DND-41 (cell line): ENCODE data around the gene CRISPLD2.

Experiments used
- ATAC-seq: fragments of 200-7000 bp; cut with Tn5 transposase; 3 replicates; pipeline ENCODE4 v1.9.1; 2021; ENCODE audit warnings: low read depth; ENCODE audit not compliant: insufficient read depth
- DNase-seq: peaks from one replicate; pipeline ENCODE4 v3.0.0-alpha.2; 2020
- H2AFZ ChIP-seq: 2 replicates; pipeline ENCODE4 v1.6.0; 2012; ENCODE audit warnings: low read depth, low read length
- H3K27ac ChIP-seq: 2 replicates; pipeline ENCODE4 v1.5.1; 2012; ENCODE audit warnings: low read length, inconsistent platforms
- H3K27me3 ChIP-seq: fragments of 200-600 bp; sonication (generic); 2 replicates; pipeline ENCODE4 v1.6.0; 2012; ENCODE audit warnings: low read length, mild to moderate bottlenecking, inconsistent platforms; ENCODE audit not compliant: insufficient read depth, poor library complexity
- H3K36me3 ChIP-seq: 2 replicates; pipeline ENCODE4 v1.5.1; 2012; ENCODE audit warnings: low read length, inconsistent platforms; ENCODE audit not compliant: insufficient read depth
- H3K4me1 ChIP-seq: 2 replicates; pipeline ENCODE4 v1.5.1; 2012; ENCODE audit warnings: mild to moderate bottlenecking, low read length; ENCODE audit not compliant: insufficient read depth
- H3K4me2 ChIP-seq: 2 replicates; pipeline ENCODE4 v1.6.0; 2012; ENCODE audit warnings: mild to moderate bottlenecking, moderate library complexity, low read length, inconsistent platforms; ENCODE audit not compliant: insufficient read depth
- H3K4me3 ChIP-seq, 2 experiments: fragments of 200-600 bp in 1 of 2; shearing (Covaris generic) in 1 of 2; 2 replicates each; pipeline ENCODE4 v1.5.1; 2012 to 2016; ENCODE audit warnings: inconsistent platforms in 2 of 2, low read length in 2 of 2, mild to moderate bottlenecking in 2 of 2, low read depth in 1 of 2, moderate library complexity in 1 of 2
- H3K79me2 ChIP-seq: 2 replicates; pipeline ENCODE4 v1.6.0; 2012; ENCODE audit warnings: low read length, inconsistent platforms; ENCODE audit not compliant: insufficient read depth
- H3K9ac ChIP-seq: 2 replicates; pipeline ENCODE4 v1.6.0; 2012; ENCODE audit warnings: low read depth, mild to moderate bottlenecking, inconsistent platforms, low read length, moderate library complexity
- H3K9me3 ChIP-seq: 2 replicates; pipeline ENCODE4 v1.5.1; 2012; ENCODE audit warnings: low read length, moderate library complexity, mild to moderate bottlenecking, inconsistent platforms; ENCODE audit not compliant: insufficient read depth, severe bottlenecking
- H4K20me1 ChIP-seq: 2 replicates; pipeline ENCODE4 v1.6.0; 2012; ENCODE audit warnings: low read length; ENCODE audit not compliant: insufficient read depth
- EZH2 ChIP-seq: IDR thresholded peaks from 3 replicates; pipeline ENCODE4 v1.6.1; 2012; ENCODE audit warnings: borderline replicate concordance, low read depth, mild to moderate bottlenecking, moderate library complexity, low read length, inconsistent platforms; ENCODE audit not compliant: severe bottlenecking
- TF ChIP-seq, protein P1 (sequence below): IDR thresholded peaks from 2 replicates; pipeline ENCODE4 v1.5.1; 2012; ENCODE audit warnings: borderline replicate concordance, low read length, moderate library complexity, mild to moderate bottlenecking; ENCODE audit not compliant: poor library complexity, severe bottlenecking; ENCODE audit errors: extremely low read depth

Gene CRISPLD2

GRCh38 chr16:84842516-84843148 lies 22.8 kb downstream of the CRISPLD2 start:
- H3K27ac ChIP-seq = no peak overlapping the region
- H3K79me2 ChIP-seq = no peaks in the 10 kb centered on the region
- no peak for DNase-seq
- no peak for ATAC-seq
- H3K4me2 ChIP-seq = no peak overlapping the region
- H4K20me1 ChIP-seq = peaks cover 8% of the 10 kb centered on the region; the same call in 1 of the 2 replicates
- H3K9me3 ChIP-seq = no peaks in the 10 kb centered on the region
- H3K9ac ChIP-seq = no peak overlapping the region
- no peak overlapping the region for H3K4me3 ChIP-seq
- TF ChIP-seq EZH2 = no peak
- TF ChIP-seq, protein P1, sequence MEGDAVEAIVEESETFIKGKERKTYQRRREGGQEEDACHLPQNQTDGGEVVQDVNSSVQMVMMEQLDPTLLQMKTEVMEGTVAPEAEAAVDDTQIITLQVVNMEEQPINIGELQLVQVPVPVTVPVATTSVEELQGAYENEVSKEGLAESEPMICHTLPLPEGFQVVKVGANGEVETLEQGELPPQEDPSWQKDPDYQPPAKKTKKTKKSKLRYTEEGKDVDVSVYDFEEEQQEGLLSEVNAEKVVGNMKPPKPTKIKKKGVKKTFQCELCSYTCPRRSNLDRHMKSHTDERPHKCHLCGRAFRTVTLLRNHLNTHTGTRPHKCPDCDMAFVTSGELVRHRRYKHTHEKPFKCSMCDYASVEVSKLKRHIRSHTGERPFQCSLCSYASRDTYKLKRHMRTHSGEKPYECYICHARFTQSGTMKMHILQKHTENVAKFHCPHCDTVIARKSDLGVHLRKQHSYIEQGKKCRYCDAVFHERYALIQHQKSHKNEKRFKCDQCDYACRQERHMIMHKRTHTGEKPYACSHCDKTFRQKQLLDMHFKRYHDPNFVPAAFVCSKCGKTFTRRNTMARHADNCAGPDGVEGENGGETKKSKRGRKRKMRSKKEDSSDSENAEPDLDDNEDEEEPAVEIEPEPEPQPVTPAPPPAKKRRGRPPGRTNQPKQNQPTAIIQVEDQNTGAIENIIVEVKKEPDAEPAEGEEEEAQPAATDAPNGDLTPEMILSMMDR = no peak
- no peaks in the 10 kb centered on the region for H3K4me1 ChIP-seq
- H3K36me3 ChIP-seq = no peaks in the 10 kb centered on the region
- no peak overlapping the region for H2AFZ ChIP-seq
- H3K27me3 ChIP-seq = peaks cover 7% of the 10 kb centered on the region

- no peaks in the 10 kb centered on the region for H3K9me3 ChIP-seq
- H3K4me2 ChIP-seq = no peak overlapping the region
- DNase-seq (no peak), ATAC-seq (no peak)
- peaks cover 8% of the 10 kb centered on the region; the same call in 1 of the 2 replicates for H4K20me1 ChIP-seq
- no peak overlapping the region for H3K9ac ChIP-seq
- no peak overlapping the region for H3K27ac ChIP-seq
- H3K4me1 ChIP-seq = no peaks in the 10 kb centered on the region
- no peaks in the 10 kb centered on the region for H3K79me2 ChIP-seq
- no peak overlapping the region for H2AFZ ChIP-seq
- no peak overlapping the region for H3K4me3 ChIP-seq
- no peaks in the 10 kb centered on the region for H3K36me3 ChIP-seq
- H3K27me3 ChIP-seq = peaks cover 7% of the 10 kb centered on the region
- no peak for TF ChIP-seq EZH2
- TF ChIP-seq, protein P1 = no peak
These were observed 23.6 kb downstream of the CRISPLD2 start for GRCh38 chr16:84843149-84844048.

- H3K36me3 ChIP-seq = no peaks in the 10 kb centered on the region
- H3K4me3 ChIP-seq = no peak overlapping the region
- H4K20me1 ChIP-seq = peaks cover 8% of the 10 kb centered on the region; the same call in 1 of the 2 replicates
- H3K27ac ChIP-seq = no peak overlapping the region
- H3K27me3 ChIP-seq = peaks cover 7% of the 10 kb centered on the region
- no peak for DNase-seq
- TF ChIP-seq, protein P1 = no peak
- no peak for TF ChIP-seq EZH2
- H3K4me2 ChIP-seq = no peak overlapping the region
- no peak overlapping the region for H3K9ac ChIP-seq
- no peaks in the 10 kb centered on the region for H3K79me2 ChIP-seq
- H3K9me3 ChIP-seq = no peaks in the 10 kb centered on the region
- ATAC-seq = no peak
- H3K4me1 ChIP-seq = no peaks in the 10 kb centered on the region
- no peak overlapping the region for H2AFZ ChIP-seq
These were observed 24.2 kb downstream of the CRISPLD2 start for GRCh38 chr16:84844049-84844350.
